Neural cell (in vitro differentiated cells): Measurements from ENCODE around the gene BICD1. TPM values are rescaled to one million over a fixed set of nuclear protein-coding genes. Genes with fewer than 3 reads are reported as not detected.
A peak's percentile ranks its signal among the peaks of the same experiment; 100 is the strongest.

Source experiments
- H2AFZ ChIP-seq: fragments of 200-600, 300-800 bp; sonication (generic), shearing (Covaris generic); 2 replicates; pipeline ENCODE4 v1.6.0; 2014; ENCODE audit warnings: low read depth, mild to moderate bottlenecking, antibody characterized with exemption, low read length, moderate library complexity
- H3F3A ChIP-seq: fragments of 200-600 bp; shearing (Covaris generic); 2 replicates; pipeline ENCODE4 v1.6.1; 2016; ENCODE audit warnings: mild to moderate bottlenecking, moderate library complexity, mixed read lengths, antibody characterized with exemption, low read length; ENCODE audit not compliant: insufficient read depth, poor library complexity, severe bottlenecking
- H3K27ac ChIP-seq: fragments of 200-600, 300-800 bp; sonication (generic), shearing (Covaris generic); 2 replicates; pipeline ENCODE4 v1.5.1; 2014; ENCODE audit warnings: mild to moderate bottlenecking, low read length, moderate library complexity
- H3K27me3 ChIP-seq: fragments of 300-800, 200-600 bp; sonication (generic), shearing (Covaris generic); 2 replicates; pipeline ENCODE4 v1.6.0; 2014; ENCODE audit warnings: mild to moderate bottlenecking, low read depth, low read length, moderate library complexity; ENCODE audit not compliant: insufficient read depth
- H3K36me3 ChIP-seq: fragments of 300-800, 200-600 bp; sonication (generic), shearing (Covaris generic); 2 replicates; pipeline ENCODE4 v1.5.1; 2014; ENCODE audit warnings: mild to moderate bottlenecking, antibody characterized with exemption, low read length, moderate library complexity; ENCODE audit not compliant: insufficient read depth
- H3K4me2 ChIP-seq: fragments of 300-800, 200-600 bp; sonication (generic), shearing (Covaris generic); 2 replicates; pipeline ENCODE4 v1.6.0; 2014; ENCODE audit warnings: mild to moderate bottlenecking, low read length
- H3K4me3 ChIP-seq: fragments of 300-800, 200-600 bp; sonication (generic), shearing (Covaris generic); 2 replicates; pipeline ENCODE4 v1.5.1; 2014; ENCODE audit warnings: mild to moderate bottlenecking, low read length, moderate library complexity
- H3K79me2 ChIP-seq: fragments of 200-600 bp; shearing (Covaris generic); replicated peaks from 2 replicates; pipeline ENCODE4 v1.6.0; 2014; ENCODE audit warnings: mild to moderate bottlenecking, low read length, moderate library complexity; ENCODE audit not compliant: insufficient read depth
- H3K9ac ChIP-seq: fragments of 300-800, 200-600 bp; sonication (generic), shearing (Covaris generic); 2 replicates; pipeline ENCODE4 v1.6.1; 2016; ENCODE audit warnings: mild to moderate bottlenecking, low read length, mixed read lengths
- H3K9me2 ChIP-seq: fragments of 200-600 bp; shearing (Covaris generic); 2 replicates; pipeline ENCODE4 v1.6.1; 2016; ENCODE audit warnings: mild to moderate bottlenecking, low read length, mixed read lengths; ENCODE audit not compliant: insufficient read depth
- H3K9me3 ChIP-seq: fragments of 200-600, 300-800 bp; sonication (generic), shearing (Covaris generic); 2 replicates; pipeline ENCODE4 v1.6.1; 2016; ENCODE audit warnings: mild to moderate bottlenecking, mixed run types, low read length, moderate library complexity, mixed read lengths
- H4K20me1 ChIP-seq: fragments of 200-600 bp; shearing (Covaris generic); 2 replicates; pipeline ENCODE4 v1.6.1; 2016; ENCODE audit warnings: mild to moderate bottlenecking, mixed run types; ENCODE audit not compliant: insufficient read depth
- CTCF ChIP-seq: fragments of 450-650 bp; IDR thresholded peaks from 2 replicates; pipeline ENCODE4 v1.5.1; 2014; ENCODE audit warnings: antibody characterized with exemption, mild to moderate bottlenecking, moderate library complexity; ENCODE audit not compliant: poor library complexity, severe bottlenecking
- EP300 ChIP-seq: fragments of 450-650 bp; conservative IDR thresholded peaks from 2 replicates; pipeline ENCODE4 v1.6.1; 2014; ENCODE audit warnings: antibody characterized with exemption, mild to moderate bottlenecking, moderate library complexity; ENCODE audit not compliant: poor library complexity, severe bottlenecking
- EZH2 ChIP-seq: fragments of 200-600, 300-800 bp; shearing (Covaris generic), sonication (generic); IDR thresholded peaks from 2 replicates; pipeline ENCODE4 v1.6.1; 2014; ENCODE audit warnings: antibody characterized with exemption, low read length, borderline replicate concordance, mild to moderate bottlenecking; ENCODE audit not compliant: insufficient read depth, poor library complexity, severe bottlenecking
- MXI1 ChIP-seq: fragments of 450-650 bp; conservative IDR thresholded peaks from 2 replicates; pipeline ENCODE4 v1.6.1; 2014; ENCODE audit warnings: antibody characterized with exemption, mild to moderate bottlenecking; ENCODE audit not compliant: poor library complexity, severe bottlenecking
- POLR2AphosphoS5 ChIP-seq: IDR thresholded peaks from 2 replicates; pipeline ENCODE4 v1.6.1; 2012
- RAD21 ChIP-seq: fragments of 450-650 bp; conservative IDR thresholded peaks from 2 replicates; pipeline ENCODE4 v1.6.1; 2014; ENCODE audit warnings: antibody characterized with exemption, mild to moderate bottlenecking, moderate library complexity
- REST ChIP-seq: IDR thresholded peaks from 2 replicates; pipeline ENCODE4 v1.6.1; 2012; ENCODE audit warnings: borderline replicate concordance
- SMC3 ChIP-seq: fragments of 450-650 bp; conservative IDR thresholded peaks from 2 replicates; pipeline ENCODE4 v1.6.1; 2014; ENCODE audit warnings: antibody characterized with exemption, mild to moderate bottlenecking, moderate library complexity; ENCODE audit not compliant: poor library complexity
- TAF1 ChIP-seq: IDR thresholded peaks from 2 replicates; pipeline ENCODE4 v1.6.1; 2012; ENCODE audit warnings: low read depth
- polyA plus RNA-seq: library from polyadenylated mRNA; depleted of rRNA; stranded (reverse); fragments of >200 nt; gene quantifications from 2 replicates; pipeline ENCODE4 v1.2.3, GENCODE V29; 2014

Gene BICD1
- polyA plus RNA-seq, 1 donor from 2014 or later, result 41.1 TPM

- no peak overlapping the region for H3K9ac ChIP-seq
- no peak overlapping the region for H3K4me2 ChIP-seq
- H3K9me2 ChIP-seq, result no peaks in the 10 kb centered on the region
- no peaks in the 10 kb centered on the region for H3F3A ChIP-seq
- no peaks in the 10 kb centered on the region for H3K27me3 ChIP-seq
- H3K79me2 ChIP-seq, result no peaks in the 10 kb centered on the region
- H3K4me3 ChIP-seq, result peak overlapping the region; percentile 2
- H4K20me1 ChIP-seq, result no peaks in the 10 kb centered on the region
- no peaks in the 10 kb centered on the region for H3K36me3 ChIP-seq
- no peak overlapping the region for H2AFZ ChIP-seq
- TF ChIP-seq RAD21 (no peak), POLR2AphosphoS5 (no peak), EZH2 (no peak), SMC3 (no peak)
- H3K9me3 ChIP-seq, result no peaks in the 10 kb centered on the region
- peak overlapping the region; percentile 52 for H3K27ac ChIP-seq
Measured at GRCh38 chr12:32265951-32266350, 159.3 kb downstream of the BICD1 start.

GRCh38 chr12:32266756-32267155 lies 160.1 kb downstream of the BICD1 start:
- no peaks in the 10 kb centered on the region for H3K36me3 ChIP-seq
- H3K9me2 ChIP-seq, result no peaks in the 10 kb centered on the region
- H3K4me2 ChIP-seq, result no peak overlapping the region
- H2AFZ ChIP-seq, result no peak overlapping the region
- no peaks in the 10 kb centered on the region for H3K27me3 ChIP-seq
- H3F3A ChIP-seq, result no peaks in the 10 kb centered on the region
- no peaks in the 10 kb centered on the region for H3K79me2 ChIP-seq
- H3K4me3 ChIP-seq, result no peak overlapping the region
- no peak overlapping the region for H3K9ac ChIP-seq
- H3K27ac ChIP-seq, result no peak overlapping the region
- H4K20me1 ChIP-seq, result no peaks in the 10 kb centered on the region
- no peaks in the 10 kb centered on the region for H3K9me3 ChIP-seq
- TF ChIP-seq SMC3 (no peak), EP300 (peak; percentile 13)

GRCh38 chr12:32270818-32271710 lies 164.4 kb downstream of the BICD1 start:
- H3K27ac ChIP-seq, result no peak overlapping the region
- peaks cover 4% of the 10 kb centered on the region for H3K79me2 ChIP-seq
- no peaks in the 10 kb centered on the region for H3K9me2 ChIP-seq
- no peak overlapping the region for H3K9ac ChIP-seq
- no peak overlapping the region for H3K4me3 ChIP-seq
- H3F3A ChIP-seq, result no peaks in the 10 kb centered on the region
- H3K4me2 ChIP-seq, result no peak overlapping the region
- H3K27me3 ChIP-seq, result no peaks in the 10 kb centered on the region
- no peaks in the 10 kb centered on the region for H3K9me3 ChIP-seq
- H4K20me1 ChIP-seq, result no peaks in the 10 kb centered on the region
- TF ChIP-seq TAF1 (no peak), EZH2 (no peak), SMC3 (no peak), MXI1 (no peak), EP300 (no peak), REST (no peak), RAD21 (no peak), POLR2AphosphoS5 (no peak), CTCF (no peak)
- H2AFZ ChIP-seq, result no peak overlapping the region
- H3K36me3 ChIP-seq, result no peaks in the 10 kb centered on the region
